ENCODE measurements around the gene SLA2. TPM values are rescaled to one million over a fixed set of nuclear protein-coding genes. Genes with fewer than 3 reads are reported as not detected.

The SLA2 gene
- total and polyA plus RNA-seq, 8 donors, result 0.13 to 0.34 (median 0.22) TPM; not detected in 1

- Histone ChIP-seq H3K36me3 (peaks cover 0 to 7% (median 0%) of the 10 kb centered on the region in 3 donors), H3K27me3 (no peaks in the 10 kb centered on the region), H3K27ac (no peak overlapping the region), H3K4me1 (no peaks in the 10 kb centered on the region), H3K9me3 (no peaks in the 10 kb centered on the region), H3K4me3 (no peak overlapping the region)
- no peak for DNase-seq
- no peak for FAIRE-seq
- no peak for TF ChIP-seq CTCF (IDR thresholded peaks at IDR 0.05)
- 80 to 86% methylated on average over 8 of the region's 8 CpGs for WGBS, 2 donors
- ATAC-seq, result no peak
- intact Hi-C loops (cut with DNase I), result no loop called here
These were observed 60.4 kb downstream of the SLA2 start for GRCh38 chr20:36585410-36586125.

GRCh38 chr20:36584018-36584481 lies 61.9 kb downstream of the SLA2 start:
- DNase-seq (no peak), ATAC-seq (no peak), FAIRE-seq (no peak)
- intact Hi-C loops (cut with DNase I), result no loop called here
- H3K4me1 ChIP-seq, result no peaks in the 10 kb centered on the region
- 87 to 88% methylated on average over 2 of the region's 2 CpGs for WGBS, 2 donors
- H3K27ac ChIP-seq, result no peak overlapping the region
- H3K36me3 ChIP-seq, result peaks cover 0 to 22% (median 0%) of the 10 kb centered on the region in 3 donors
- no peak for TF ChIP-seq CTCF (IDR thresholded peaks at IDR 0.05)
- H3K27me3 ChIP-seq, result no peaks in the 10 kb centered on the region
- no peaks in the 10 kb centered on the region for H3K9me3 ChIP-seq
- H3K4me3 ChIP-seq, result no peak overlapping the region

GRCh38 chr20:36582821-36583220 lies 63.2 kb downstream of the SLA2 start:
- no peak for DNase-seq
- Histone ChIP-seq H3K9me3 (no peaks in the 10 kb centered on the region), H3K4me3 (no peak overlapping the region), H3K27ac (no peak overlapping the region), H3K27me3 (no peaks in the 10 kb centered on the region), H3K36me3 (peaks cover 0 to 24% (median 0%) of the 10 kb centered on the region in 3 donors), H3K4me1 (no peaks in the 10 kb centered on the region)
- FAIRE-seq, result no peak
- 94% methylated on average over 4 of the region's 4 CpGs for WGBS, 2 donors
- TF ChIP-seq CTCF (IDR thresholded peaks at IDR 0.05), result no peak
- intact Hi-C loops (cut with DNase I), result no loop called here
- ATAC-seq, result no peak

- no peaks in the 10 kb centered on the region for H3K27me3 ChIP-seq
- H3K27ac ChIP-seq, result no peak overlapping the region
- DNase-seq, result no peak
- no peaks in the 10 kb centered on the region for H3K4me1 ChIP-seq
- H3K9me3 ChIP-seq, result no peaks in the 10 kb centered on the region
- TF ChIP-seq CTCF (IDR thresholded peaks at IDR 0.05), result no peak
- peaks cover 0 to 24% (median 0%) of the 10 kb centered on the region in 3 donors for H3K36me3 ChIP-seq
- no peak for ATAC-seq
- 80 to 92% methylated on average over 4 of the region's 4 CpGs for WGBS, 2 donors
- no peak overlapping the region for H3K4me3 ChIP-seq
- intact Hi-C loops (cut with DNase I), result no loop called here
- no peak for FAIRE-seq
These were observed 63.7 kb downstream of the SLA2 start for GRCh38 chr20:36582322-36582721.

GRCh38 chr20:36579996-36580545 lies 65.9 kb downstream of the SLA2 start:
- WGBS, 2 donors, result 85 to 89% methylated on average over 2 of the region's 2 CpGs
- H3K27me3 ChIP-seq, result no peaks in the 10 kb centered on the region
- ATAC-seq (no peak), DNase-seq (no peak), FAIRE-seq (no peak)
- H3K27ac ChIP-seq, result no peak overlapping the region
- no peak for TF ChIP-seq CTCF (IDR thresholded peaks at IDR 0.05)
- intact Hi-C loops (cut with DNase I), result no loop called here
- H3K36me3 ChIP-seq, result peaks cover 0 to 24% (median 0%) of the 10 kb centered on the region in 3 donors
- H3K9me3 ChIP-seq, result no peaks in the 10 kb centered on the region
- no peak overlapping the region for H3K4me3 ChIP-seq
- peaks cover 6% of the 10 kb centered on the region in 3 donors for H3K4me1 ChIP-seq

All from pancreas (tissue), 10 donors.